ENCODE data around the gene STK17A.

DNA sequence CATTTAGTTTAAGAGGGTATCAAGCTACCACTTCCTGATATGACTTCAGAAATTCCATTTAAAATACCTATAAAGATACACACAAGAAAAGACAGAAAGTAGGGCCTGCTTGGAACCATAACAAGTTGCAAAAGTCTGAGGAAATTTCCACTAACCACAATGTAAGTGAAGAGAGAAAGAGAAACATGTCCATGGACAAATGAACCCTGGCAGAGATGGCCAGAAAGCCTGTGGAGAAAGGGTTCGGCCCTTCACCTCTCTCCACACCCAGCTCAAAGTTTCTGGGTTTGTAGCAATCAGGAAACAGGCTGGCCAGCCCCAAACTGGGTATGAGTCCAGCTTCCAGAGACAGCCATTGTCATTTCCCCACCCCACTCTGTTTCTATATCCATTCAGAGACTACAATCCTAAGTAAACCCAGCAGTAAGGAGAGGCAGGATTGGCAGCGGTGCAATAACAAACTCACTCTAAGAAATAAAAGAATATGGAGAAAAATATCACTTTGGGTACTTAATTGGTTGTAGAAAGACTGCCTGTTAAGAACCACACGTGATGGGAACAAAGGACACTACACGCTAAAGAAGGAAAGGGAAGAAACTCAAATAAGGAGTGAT is 71.1 kb downstream of the STK17A start:
- TF ChIP-seq, protein P1, sequence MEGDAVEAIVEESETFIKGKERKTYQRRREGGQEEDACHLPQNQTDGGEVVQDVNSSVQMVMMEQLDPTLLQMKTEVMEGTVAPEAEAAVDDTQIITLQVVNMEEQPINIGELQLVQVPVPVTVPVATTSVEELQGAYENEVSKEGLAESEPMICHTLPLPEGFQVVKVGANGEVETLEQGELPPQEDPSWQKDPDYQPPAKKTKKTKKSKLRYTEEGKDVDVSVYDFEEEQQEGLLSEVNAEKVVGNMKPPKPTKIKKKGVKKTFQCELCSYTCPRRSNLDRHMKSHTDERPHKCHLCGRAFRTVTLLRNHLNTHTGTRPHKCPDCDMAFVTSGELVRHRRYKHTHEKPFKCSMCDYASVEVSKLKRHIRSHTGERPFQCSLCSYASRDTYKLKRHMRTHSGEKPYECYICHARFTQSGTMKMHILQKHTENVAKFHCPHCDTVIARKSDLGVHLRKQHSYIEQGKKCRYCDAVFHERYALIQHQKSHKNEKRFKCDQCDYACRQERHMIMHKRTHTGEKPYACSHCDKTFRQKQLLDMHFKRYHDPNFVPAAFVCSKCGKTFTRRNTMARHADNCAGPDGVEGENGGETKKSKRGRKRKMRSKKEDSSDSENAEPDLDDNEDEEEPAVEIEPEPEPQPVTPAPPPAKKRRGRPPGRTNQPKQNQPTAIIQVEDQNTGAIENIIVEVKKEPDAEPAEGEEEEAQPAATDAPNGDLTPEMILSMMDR (IDR thresholded peaks at IDR 0.05; ENCODE audit: control extremely low read depth in 1 of 3, insufficient read depth in 1 of 3, low read depth in 1 of 3, low read length in 3 of 3), result no peak
- TF ChIP-seq RAD21 (IDR thresholded peaks at IDR 0.05 in 1 of 2, conservative IDR thresholded peaks at IDR 0.05 in 1 of 2; ENCODE audit: low read depth in 2 of 2, low read length in 2 of 2), result no peak
- TF ChIP-seq TAF1 (IDR thresholded peaks at IDR 0.05; ENCODE audit: low read depth, low read length), result no peak
- no peak for TF ChIP-seq BRCA1 (IDR thresholded peaks at IDR 0.05; ENCODE audit: low read depth, low read length)
- TF ChIP-seq TCF12 (IDR thresholded peaks at IDR 0.05; ENCODE audit: low read depth, low read length), result no peak
- no peak for TF ChIP-seq SIRT6 (IDR thresholded peaks at IDR 0.05; ENCODE audit: low read length)
- no peak for TF ChIP-seq SUZ12 (IDR thresholded peaks at IDR 0.05; ENCODE audit: low read length)
